Measurements from ENCODE around the gene PTPRN2. TPM values are rescaled to one million over a fixed set of nuclear protein-coding genes. Genes with fewer than 3 reads are reported as not detected.

Gene PTPRN2
- total and polyA plus RNA-seq, 2 donors (not counting 3 experiments of a cell fraction or from before 2014, with no cell fraction given): 0.62 to 0.88 TPM

- no peak overlapping the region for H3K4me3 ChIP-seq (replicated peaks in 1 of 3; ENCODE audit: insufficient read depth in 1 of 3, low read depth in 1 of 3, low read length in 3 of 3)
- no peak overlapping the region for H3K4me2 ChIP-seq (ENCODE audit: insufficient read depth, low read length)
- dilution Hi-C loops (cut with MboI; ENCODE audit: extremely low pct_ligation_motif_present, low sequenced_read_pairs): no loop called here
- intact Hi-C loops (cut with micrococcal nuclease): no loop called here
- no peak overlapping the region for H2AFZ ChIP-seq (ENCODE audit: low read depth, low read length)
- no peaks in the 10 kb centered on the region for H3K79me2 ChIP-seq (ENCODE audit: control insufficient read depth, insufficient read depth, low read length)
- no peak for FAIRE-seq
- POLR2A ChIA-PET: no interaction called here
- TF ChIP-seq EZH2 (IDR thresholded peaks at IDR 0.05; ENCODE audit: borderline replicate concordance, low read depth, low read length, severe bottlenecking): no peak
- no peak for TF ChIP-seq MYC (IDR thresholded peaks at IDR 0.05; ENCODE audit: low read depth, low read length)
- TF ChIP-seq POLR2A (IDR thresholded peaks at IDR 0.05; ENCODE audit: low read depth, low read length): no peak
- TF ChIP-seq FOS (IDR thresholded peaks at IDR 0.05; ENCODE audit: borderline replicate concordance, insufficient read depth, low read length): no peak
- TF ChIP-seq JUN (IDR thresholded peaks at IDR 0.05; ENCODE audit: borderline replicate concordance, insufficient read depth, insufficient read length, low read depth): no peak
- TF ChIP-seq MAX (IDR thresholded peaks at IDR 0.05; ENCODE audit: insufficient read depth, insufficient read length): no peak
- no peak for TF ChIP-seq GATA2 (IDR thresholded peaks at IDR 0.05; ENCODE audit: insufficient read depth, insufficient read length, low read depth, low read length)
- no peak for TF ChIP-seq POLR2AphosphoS5 (IDR thresholded peaks at IDR 0.05; ENCODE audit: insufficient read depth, low read depth, low read length)
- TF ChIP-seq, protein P1, sequence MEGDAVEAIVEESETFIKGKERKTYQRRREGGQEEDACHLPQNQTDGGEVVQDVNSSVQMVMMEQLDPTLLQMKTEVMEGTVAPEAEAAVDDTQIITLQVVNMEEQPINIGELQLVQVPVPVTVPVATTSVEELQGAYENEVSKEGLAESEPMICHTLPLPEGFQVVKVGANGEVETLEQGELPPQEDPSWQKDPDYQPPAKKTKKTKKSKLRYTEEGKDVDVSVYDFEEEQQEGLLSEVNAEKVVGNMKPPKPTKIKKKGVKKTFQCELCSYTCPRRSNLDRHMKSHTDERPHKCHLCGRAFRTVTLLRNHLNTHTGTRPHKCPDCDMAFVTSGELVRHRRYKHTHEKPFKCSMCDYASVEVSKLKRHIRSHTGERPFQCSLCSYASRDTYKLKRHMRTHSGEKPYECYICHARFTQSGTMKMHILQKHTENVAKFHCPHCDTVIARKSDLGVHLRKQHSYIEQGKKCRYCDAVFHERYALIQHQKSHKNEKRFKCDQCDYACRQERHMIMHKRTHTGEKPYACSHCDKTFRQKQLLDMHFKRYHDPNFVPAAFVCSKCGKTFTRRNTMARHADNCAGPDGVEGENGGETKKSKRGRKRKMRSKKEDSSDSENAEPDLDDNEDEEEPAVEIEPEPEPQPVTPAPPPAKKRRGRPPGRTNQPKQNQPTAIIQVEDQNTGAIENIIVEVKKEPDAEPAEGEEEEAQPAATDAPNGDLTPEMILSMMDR (IDR thresholded peaks at IDR 0.05; ENCODE audit: extremely low read depth in 1 of 2, insufficient read depth in 1 of 2, low read depth in 1 of 2, low read length in 2 of 2): no peak
- CTCF ChIA-PET: no interaction called here
- BruUV-seq (replicated peaks): no TSS peak
- H3K36me3 ChIP-seq (ENCODE audit: control insufficient read depth in 2 of 2, extremely low read depth in 1 of 2, insufficient read depth in 2 of 2, low read length in 2 of 2): no peaks in the 10 kb centered on the region
- H3K9me1 ChIP-seq (replicated peaks; ENCODE audit: control insufficient read depth, extremely low read depth, insufficient read depth, low read length): no peaks in the 10 kb centered on the region
- H3K27me3 ChIP-seq (ENCODE audit: control insufficient read depth in 2 of 2, insufficient read depth in 2 of 2, low read length in 2 of 2): no peaks in the 10 kb centered on the region
- no peaks in the 10 kb centered on the region for H3K9me3 ChIP-seq (replicated peaks; ENCODE audit: control insufficient read depth, insufficient read depth, low read length)
- H3K27ac ChIP-seq (ENCODE audit: insufficient read depth, low read depth, low read length): no peak overlapping the region
- no peak overlapping the region for H3K9ac ChIP-seq (replicated peaks; ENCODE audit: extremely low read depth, insufficient read depth, low read length)
- no peaks in the 10 kb centered on the region for H4K20me1 ChIP-seq (replicated peaks; ENCODE audit: control insufficient read depth, extremely low read depth, insufficient read depth, low read length)
- no peak for DNase-seq (ENCODE audit: low read depth, low spot score)
- H3K4me1 ChIP-seq (ENCODE audit: control insufficient read depth, extremely low read depth, insufficient read depth, low read length): peaks cover 9% of the 10 kb centered on the region
These were observed 1089.0 kb downstream of the PTPRN2 start for GRCh38 chr7:157498657-157499056.

Data from endothelial cell of umbilical vein (primary cell).